Measurements from ENCODE around the gene JMJD4. TPM values are rescaled to one million over a fixed set of nuclear protein-coding genes. Genes with fewer than 3 reads are reported as not detected.

The JMJD4 gene
- total and polyA plus RNA-seq, 2 of the 4 experiments (the other 2 are of a cell fraction): 24.6 to 28.5 TPM

DNA sequence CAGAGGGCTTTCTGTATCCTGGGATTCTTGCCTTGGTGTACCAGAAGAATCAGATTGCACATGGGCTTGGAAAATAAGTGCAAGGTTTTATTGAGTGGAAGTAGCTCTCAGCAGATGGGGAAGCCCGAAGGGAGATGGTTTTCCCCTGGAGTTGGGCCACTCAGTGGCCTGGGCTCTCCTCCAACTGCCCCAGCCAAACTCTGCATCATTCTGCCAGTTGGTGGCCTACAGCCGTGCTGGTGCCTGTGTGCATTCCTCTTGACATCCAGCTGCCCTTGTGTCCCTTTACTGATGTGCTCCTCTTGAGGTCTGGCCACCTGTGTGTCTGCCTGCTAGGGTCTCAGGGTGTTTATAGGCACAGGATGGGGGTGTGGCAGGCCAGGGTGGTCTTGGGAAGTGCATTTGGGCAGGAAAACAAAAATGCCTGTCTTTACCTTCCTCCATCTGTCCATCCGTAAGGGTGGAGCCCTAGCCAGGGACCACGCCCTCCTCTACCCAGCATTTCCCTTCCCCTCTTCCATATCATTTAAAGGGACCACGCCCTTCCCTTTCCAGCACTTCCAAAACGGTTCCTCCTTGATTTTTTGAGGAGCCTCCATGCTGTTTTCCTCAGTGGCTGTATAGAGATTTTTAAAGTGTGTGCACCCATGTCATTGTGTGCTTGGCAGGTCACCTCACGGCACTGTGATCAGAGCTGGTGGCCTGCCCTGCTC is 19.1 kb upstream of the JMJD4 start:
- Histone ChIP-seq H4K20me1 (ENCODE audit: insufficient read depth, low read length) (peaks cover 41% of the 10 kb centered on the region), H2BK5ac (ENCODE audit: low read depth, low read length, poor library complexity, severe bottlenecking) (no peak overlapping the region), H4K91ac (ENCODE audit: insufficient read depth, low read depth, low read length) (no peak overlapping the region), H3K27ac (ENCODE audit: insufficient read depth, low read length) (no peak overlapping the region), H3K56ac (ENCODE audit: extremely low read depth, insufficient read depth, low read length) (no peak overlapping the region), H3K4me3 (ENCODE audit: insufficient read depth, low read depth, low read length) (no peak overlapping the region), H3K9ac (ENCODE audit: low read depth, low read length) (no peak overlapping the region), H2AFZ (replicated peaks; ENCODE audit: low read length, poor library complexity) (no peak overlapping the region), H4K5ac (ENCODE audit: low read depth, low read length) (no peak overlapping the region), H3K36me3 (ENCODE audit: control insufficient read depth, insufficient read depth, low read length) (peaks cover 16% of the 10 kb centered on the region; the same call in 1 of the 2 replicates), H2AK9ac (replicated peaks; ENCODE audit: low read depth, low read length, poor library complexity) (no peak overlapping the region), H3K79me1 (ENCODE audit: low read depth in 1 of 2, low read length in 2 of 2) (peaks cover 18 to 84% of the 10 kb centered on the region in 2 experiments), H3K4me1 (ENCODE audit: control insufficient read depth, insufficient read depth, low read length) (peaks cover 23% of the 10 kb centered on the region), H3K27me3 (ENCODE audit: control insufficient read depth, insufficient read depth, low read length) (no peaks in the 10 kb centered on the region), H2BK20ac (ENCODE audit: low read depth, low read length) (no peak overlapping the region), H3K9me1 (ENCODE audit: insufficient read depth, low read length) (peaks cover 24% of the 10 kb centered on the region), H4K8ac (ENCODE audit: low read depth in 2 of 2, low read length in 2 of 2) (no peak overlapping the region), H3K18ac (ENCODE audit: low read depth, low read length) (no peak overlapping the region), H2BK15ac (ENCODE audit: low read depth, low read length) (no peak overlapping the region), H3K9me3 (ENCODE audit: control insufficient read depth, insufficient read depth, low read length) (no peaks in the 10 kb centered on the region), H2AK5ac (ENCODE audit: low read depth, low read length) (no peak overlapping the region), H3K14ac (replicated peaks; ENCODE audit: low read depth, low read length) (no peak overlapping the region), H3K4ac (ENCODE audit: low read depth, low read length) (no peak overlapping the region), H3K23ac (ENCODE audit: low read depth, low read length) (no peak overlapping the region), H2BK120ac (ENCODE audit: low read depth, low read length) (no peak overlapping the region), H3K4me2 (ENCODE audit: low read depth, low read length) (no peak overlapping the region)
- no TSS peak for BruUV-seq (replicated peaks)
- WGBS, 2 experiments (ENCODE audit: extremely low coverage in 2 of 2, insufficient read length in 1 of 2): 20% methylated on average over 1 of the region's 7 CpGs; no CpG with 5 or more reads in 1 of the 2 experiments
- ChIA-PET POLR2A (ENCODE audit: unreplicated experiment) (no interaction called here), CTCF (no interaction called here)
- dilution Hi-C loops (cut with HindIII; ENCODE audit: low sequenced_read_pairs, unreplicated experiment) (no loop called here), in situ Hi-C loops (cut with MboI; ENCODE audit: low sequenced_read_pairs) (no loop called here), intact Hi-C loops (cut with micrococcal nuclease) (no loop called here)
- TF ChIP-seq CEBPB (IDR thresholded peaks at IDR 0.05; ENCODE audit: low read depth, low read length) (no peak), MAZ (IDR thresholded peaks at IDR 0.05; ENCODE audit: borderline replicate concordance, low read depth, low read length) (peak; percentile 35; the same call in 1 of the 2 replicates)
- DNase-seq: peak; percentile 64
- peak; percentile 67 for ATAC-seq (ENCODE audit: low read depth)
